H54 (cell line): ENCODE results near the gene PKIG.
"Not testable (repeated sequence)": the region's sequence is repeated elsewhere in the genome, so short reads cannot be mapped to it uniquely, and the experiment has no call there.

Experiments
- DNase-seq: peaks from one replicate; pipeline ENCODE4 v3.0.0; 2011; ENCODE audit warnings: low spot score, mixed read lengths; ENCODE audit not compliant: insufficient read length
- FAIRE-seq: peaks from 3 replicates; lab custom pipeline; 2011; peaks lifted over from hg19 to GRCh38; lab: Jason Lieb, UNC
- POLR2A ChIP-seq: IDR thresholded peaks from 2 replicates; pipeline ENCODE4 v1.6.1; 2011; ENCODE audit warnings: low read depth, mild to moderate bottlenecking, low read length

PKIG gene

DNA sequence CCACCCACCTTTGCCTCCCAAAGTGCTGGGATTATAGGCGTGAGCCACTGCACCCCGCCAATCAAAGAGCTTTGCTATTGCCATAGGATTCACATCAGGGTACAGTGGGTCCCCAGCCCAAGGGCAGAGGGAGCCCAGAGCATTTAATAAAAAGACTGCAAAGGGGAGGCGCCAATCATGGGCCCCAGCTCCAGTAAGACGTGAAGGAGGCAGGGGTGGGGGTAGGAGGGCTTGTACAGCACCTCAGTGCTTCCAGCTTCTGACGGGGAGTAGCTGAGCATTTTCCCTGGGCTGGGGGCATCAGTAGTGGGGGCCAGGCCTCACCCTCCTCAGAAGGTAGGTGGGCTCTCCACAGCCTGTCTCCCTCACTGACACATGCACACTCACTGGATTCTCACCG, 67.6 kb downstream of the PKIG start:
- FAIRE-seq (no peak), DNase-seq (no peak)
- TF ChIP-seq POLR2A: no peak

DNA sequence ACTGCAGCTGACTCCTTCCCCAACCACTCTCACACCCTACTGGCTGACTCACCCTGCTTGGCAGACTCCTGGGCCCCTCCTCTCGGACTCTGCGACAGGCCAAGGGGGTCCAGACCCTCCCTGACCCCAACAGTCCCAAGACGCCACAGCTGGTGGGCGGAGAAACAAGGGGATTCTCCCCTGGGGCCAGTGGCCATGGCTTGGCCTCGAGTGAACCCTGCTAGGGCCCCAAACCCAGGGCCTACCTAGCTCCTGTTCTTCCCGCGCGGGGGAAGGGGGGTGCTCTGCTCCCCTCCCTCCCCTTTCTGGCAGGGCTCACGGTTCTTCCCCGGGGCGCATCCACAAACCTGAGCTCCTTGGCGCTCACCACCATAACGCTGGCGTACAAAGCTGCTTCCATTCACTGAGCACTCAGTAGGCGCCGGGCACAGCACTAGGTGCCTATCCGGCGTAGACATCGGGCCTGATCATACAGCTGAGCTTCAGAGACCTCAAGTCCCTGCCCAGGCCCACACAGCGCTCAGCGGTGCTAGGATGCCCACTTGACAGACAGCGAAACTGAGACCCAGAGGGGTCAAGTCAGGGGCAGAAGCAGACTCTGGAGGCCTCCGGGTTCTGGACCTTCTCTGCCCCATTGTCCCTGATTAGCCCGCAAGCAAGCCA, 68.5 kb downstream of the PKIG start:
- no peak for FAIRE-seq
- no peak for TF ChIP-seq POLR2A
- DNase-seq: no peak

DNA sequence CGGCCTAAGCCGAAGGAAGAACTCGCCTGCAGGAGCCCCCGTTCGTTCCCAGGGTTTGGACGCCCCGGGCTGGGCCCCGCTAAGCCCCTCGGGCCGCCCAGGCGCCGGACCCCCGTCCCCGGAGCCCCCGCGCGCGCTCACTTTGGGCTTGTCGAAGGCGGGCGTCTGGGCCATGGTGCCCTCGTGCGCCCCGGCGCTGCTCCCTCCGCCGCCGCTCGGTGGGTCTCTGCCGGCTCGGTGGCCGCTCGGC, 69.0 kb downstream of the PKIG start:
- DNase-seq (no peak), FAIRE-seq (no peak)
- TF ChIP-seq POLR2A: peak; percentile 68

DNA sequence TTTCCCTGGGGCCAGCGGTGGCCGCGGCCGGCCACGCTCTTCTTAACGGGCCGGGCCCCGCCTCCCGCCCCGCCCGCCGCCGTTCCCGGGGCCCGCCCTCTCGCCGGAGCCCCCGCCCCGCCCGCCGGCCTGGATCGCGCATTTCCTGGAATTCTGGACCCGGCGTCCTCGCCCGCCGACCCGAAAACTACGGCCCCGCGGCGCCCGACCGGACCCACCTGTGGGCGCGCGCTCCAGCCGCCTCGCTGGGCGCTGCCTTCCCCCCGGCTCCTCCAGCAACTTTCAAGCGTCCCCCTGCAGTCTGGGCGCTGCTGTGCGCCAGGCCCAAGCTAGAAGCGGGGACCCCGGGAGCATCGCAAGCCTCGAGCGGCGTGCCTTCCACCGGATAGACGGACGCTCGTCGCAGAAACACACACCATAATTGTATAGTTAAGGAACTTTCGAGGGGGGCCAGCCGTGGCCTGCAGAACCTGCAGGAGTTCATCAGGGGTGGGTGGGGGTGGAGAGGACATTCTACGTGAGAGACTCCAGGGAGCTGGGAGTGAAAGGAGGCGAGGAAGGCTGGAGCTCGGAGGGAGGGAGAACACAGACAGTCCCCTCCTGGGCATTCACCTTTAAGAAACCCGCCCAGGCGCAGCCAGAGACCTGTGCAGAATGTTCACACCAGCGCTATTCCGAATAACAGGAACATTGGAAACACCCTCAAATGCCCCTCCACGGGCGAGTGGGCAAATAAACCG, 69.5 kb downstream of the PKIG start, which contains the start of gene ADA:
ADA (minus strand) TSS at position 16 of the 740 bp plus-strand sequence. CDS start 92 bp downstream, outside the sequence.
- no peak for FAIRE-seq
- peak; percentile 60 for DNase-seq
- no peak; the same call in 1 of the 2 replicates for TF ChIP-seq POLR2A

DNA sequence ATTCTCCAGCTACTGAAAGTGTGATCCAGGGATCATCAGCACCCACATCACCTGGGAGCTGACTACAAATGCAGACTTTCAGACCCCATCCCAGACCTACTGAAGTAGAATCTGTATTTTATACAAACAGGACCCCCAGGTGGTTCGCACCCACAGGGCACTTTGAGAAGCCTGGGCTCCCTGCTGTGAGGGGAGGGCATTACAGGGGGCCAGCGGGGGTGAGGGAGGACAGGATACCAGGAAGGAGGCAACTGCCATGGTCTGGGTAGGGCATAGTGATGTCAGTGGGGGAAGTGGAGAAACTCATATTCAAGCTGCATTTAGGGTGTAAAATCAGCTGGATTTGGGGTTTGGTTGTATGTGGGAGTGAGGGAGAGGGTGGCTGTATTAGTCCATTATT, 71.2 kb downstream of the PKIG start:
- TF ChIP-seq POLR2A: no peak
- no peak for DNase-seq
- FAIRE-seq: no peak

DNA sequence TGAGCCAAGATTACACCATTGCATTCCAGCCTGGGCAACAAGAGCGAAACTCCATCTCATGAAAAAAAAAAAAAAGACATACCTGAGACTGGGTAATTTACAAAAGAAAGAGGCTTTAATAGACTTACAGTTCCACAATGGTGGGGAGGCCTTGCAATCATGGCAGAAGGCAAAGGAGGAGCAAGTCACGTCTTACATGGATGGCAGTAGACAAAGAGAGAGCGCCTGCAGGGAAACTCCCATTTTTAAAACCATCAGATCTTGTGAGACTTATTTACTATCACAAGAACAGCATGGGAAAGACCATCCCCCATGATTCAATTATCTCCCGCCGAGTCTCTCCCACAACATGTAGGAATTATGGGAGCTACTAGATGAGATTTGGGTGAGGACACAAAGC, 71.8 kb downstream of the PKIG start:
- FAIRE-seq, DNase-seq: not testable (repeated sequence)

DNA sequence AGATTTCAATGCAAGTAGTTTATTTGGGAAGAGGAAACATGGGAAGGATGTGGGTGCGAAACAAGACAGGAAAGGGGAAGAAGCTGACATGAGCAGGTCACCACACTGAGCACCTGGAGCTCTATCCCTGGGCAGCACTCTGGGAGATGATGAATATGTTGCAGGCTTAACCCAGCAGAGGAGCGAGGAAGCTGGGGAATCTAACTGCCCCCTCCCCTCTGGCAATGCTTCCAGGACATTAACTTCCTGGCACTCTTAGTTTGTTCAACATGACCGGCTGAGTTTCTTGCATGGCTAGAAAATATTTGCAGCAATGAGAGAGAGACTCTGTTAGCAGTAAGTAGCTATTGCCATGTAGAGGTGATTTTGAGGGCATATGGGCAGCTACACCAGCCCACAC, 74.1 kb downstream of the PKIG start:
- no peak for TF ChIP-seq POLR2A
- DNase-seq: no peak
- no peak for FAIRE-seq

DNA sequence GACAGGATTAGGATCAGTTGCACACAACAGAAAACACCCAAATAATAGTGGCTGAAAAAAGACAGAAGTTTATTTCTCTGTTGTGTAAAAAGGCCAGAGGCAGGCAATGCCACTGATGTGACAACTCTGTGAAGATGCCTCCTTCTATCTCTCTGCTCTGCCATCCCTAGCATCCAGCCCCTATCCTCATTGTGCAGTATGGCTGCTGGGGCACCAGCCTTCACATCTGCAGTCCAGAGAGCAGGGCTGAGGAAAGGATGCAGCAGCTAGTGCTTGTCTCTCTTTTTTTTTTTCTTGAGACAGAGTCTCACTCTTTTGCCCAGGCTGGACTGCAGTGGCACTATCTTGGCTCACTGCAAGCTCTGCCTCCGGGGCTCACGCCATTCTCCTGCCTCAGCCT, 75.5 kb downstream of the PKIG start:
- FAIRE-seq (no peak), DNase-seq (no peak)
- no peak for TF ChIP-seq POLR2A

DNA sequence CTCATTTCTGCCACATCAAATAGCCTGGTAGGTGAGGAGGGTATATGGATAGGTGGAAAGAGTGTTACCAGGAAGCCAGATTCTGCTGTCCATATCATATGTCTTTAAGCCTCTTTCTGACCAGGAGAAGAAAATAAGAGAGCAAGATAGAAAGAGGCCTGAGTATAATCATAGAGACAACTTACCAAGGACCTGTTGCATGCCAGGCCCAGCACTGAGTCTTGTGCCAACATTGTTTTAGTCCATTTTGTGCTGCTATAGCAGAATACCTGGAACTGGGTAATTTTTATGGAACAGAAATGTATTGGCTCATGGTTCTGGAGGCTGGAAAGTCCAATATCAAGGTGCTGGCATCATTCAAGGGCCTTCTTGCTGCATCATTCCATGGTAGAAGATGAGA, 76.4 kb downstream of the PKIG start:
- FAIRE-seq (no peak), DNase-seq (no peak)
- no peak for TF ChIP-seq POLR2A

DNA sequence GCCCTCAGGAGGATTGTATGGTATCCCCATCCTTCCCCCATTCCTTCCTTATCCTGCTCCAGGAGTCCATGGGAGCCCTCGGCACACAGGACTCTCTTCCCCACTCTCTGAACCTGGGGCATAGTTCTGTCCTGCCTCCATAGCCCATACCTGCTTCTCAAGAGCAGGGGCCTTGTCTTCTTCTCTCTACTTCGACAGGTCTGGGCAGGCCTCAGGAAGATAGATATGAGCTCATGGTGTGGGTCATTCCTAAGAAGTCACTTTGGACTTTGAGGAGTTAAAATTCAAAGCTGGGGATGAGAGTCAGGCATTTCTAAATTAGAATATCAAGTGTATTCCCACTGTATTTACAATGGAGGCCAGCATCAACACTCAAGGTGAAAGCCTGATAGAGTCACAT, 77.6 kb downstream of the PKIG start:
- no peak for FAIRE-seq
- no peak for DNase-seq
- no peak for TF ChIP-seq POLR2A

DNA sequence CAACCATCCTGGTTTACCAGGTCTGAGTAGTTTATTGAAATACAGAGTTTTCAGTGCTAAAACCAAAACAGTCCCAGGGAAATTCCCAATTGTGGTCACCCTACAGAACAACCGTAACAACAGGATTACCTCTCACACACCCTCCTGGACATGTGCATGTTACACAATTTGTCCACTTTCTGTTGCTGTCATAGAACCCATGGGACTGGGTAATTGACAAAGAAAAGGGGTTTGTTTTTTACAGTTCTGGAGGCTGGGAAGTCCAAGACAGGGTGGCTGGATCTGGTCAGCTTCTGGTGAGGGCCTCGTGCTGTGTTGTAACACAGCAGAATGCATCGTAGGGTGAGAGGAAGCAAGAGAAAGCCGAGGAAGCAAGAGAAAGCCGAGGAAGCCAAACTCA, 78.2 kb downstream of the PKIG start:
- DNase-seq: no peak
- no peak for TF ChIP-seq POLR2A
- no peak for FAIRE-seq

DNA sequence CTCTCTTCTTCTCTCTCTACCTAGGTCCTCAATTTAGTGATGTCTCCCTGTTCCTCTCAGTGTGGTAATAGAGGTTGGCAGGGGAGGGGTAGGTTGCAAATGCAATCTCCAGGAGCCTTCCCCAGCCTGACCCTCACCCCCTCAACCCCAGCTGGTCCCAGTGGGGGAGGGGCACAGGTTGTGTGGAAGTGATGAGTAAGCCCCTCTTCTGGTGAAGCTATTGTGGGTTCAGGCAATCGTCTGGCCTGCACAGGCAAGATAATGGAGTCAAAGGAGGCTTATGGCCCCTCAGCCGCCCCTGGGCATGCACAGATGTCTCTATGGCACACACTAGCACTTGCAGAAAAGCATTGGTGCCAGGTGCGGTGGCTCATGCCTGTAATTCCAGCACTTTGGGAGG, 79.9 kb downstream of the PKIG start:
- DNase-seq (no peak), FAIRE-seq (no peak)
- no peak for TF ChIP-seq POLR2A

DNA sequence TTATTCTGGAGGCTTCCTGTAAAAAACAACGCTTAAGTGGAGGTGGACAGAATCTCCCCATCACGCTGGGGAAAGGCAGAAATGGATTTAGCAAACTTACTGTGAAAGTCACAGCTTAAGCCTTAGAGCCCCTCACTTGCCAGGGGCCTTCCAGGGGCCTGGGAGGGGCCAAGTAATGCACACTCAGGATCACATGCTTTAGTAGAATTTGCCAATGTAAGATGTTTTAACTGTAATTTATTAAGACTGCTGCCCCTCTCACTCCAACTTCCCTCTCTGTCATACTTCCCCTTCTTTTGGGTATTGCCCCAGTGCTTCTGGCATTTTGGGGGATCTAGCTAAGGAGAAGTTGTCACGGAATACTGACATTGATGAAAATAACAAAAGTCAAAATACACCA, 81.8 kb downstream of the PKIG start:
- DNase-seq: no peak
- FAIRE-seq: no peak
- TF ChIP-seq POLR2A: no peak

DNA sequence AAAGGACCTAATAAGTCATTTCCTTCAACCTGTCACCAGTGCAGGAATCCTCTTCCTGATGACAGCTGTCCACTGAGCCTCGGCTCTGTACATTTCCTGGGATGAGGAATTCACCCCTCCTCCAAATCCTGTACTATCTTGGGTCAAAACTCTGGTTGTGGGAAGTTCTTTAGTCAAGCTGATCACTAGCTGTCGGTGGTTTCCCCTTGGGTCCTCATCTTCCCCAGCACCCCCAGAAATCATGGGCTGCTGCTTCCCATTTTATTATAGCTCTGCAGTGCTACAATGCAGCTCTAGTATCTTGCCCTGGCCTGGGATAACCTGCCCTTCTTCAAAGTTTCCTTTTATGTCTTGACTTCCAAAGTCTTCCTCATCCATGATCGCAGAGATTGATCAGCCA, 83.7 kb downstream of the PKIG start:
- no peak for FAIRE-seq
- TF ChIP-seq POLR2A: no peak
- no peak for DNase-seq
